ENCODE data around the gene PRR16.

DNA sequence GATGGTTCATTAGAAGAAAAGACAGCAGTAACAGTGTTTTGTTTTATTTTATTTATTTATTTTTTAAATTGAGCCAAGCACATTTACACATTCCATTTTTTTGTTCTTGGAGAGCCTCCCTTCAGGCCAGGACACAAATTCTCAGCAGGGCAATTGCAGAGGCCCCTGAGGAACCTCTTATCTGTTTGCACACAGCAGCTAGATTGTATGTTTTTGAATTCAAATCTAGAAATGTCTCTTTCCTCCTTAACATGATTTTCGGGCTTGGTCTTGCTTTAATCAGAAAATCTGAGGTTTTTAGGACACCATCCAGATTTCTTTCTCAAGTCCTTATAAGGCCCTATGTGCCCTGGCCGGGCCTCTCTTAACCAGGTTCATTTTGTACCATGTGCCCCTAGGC lies 76.0 kb downstream of the PRR16 start:
- no peak for TF ChIP-seq BHLHE40 (IDR thresholded peaks at IDR 0.05; ENCODE audit: borderline replicate concordance)
- no peak for TF ChIP-seq FOXA1 (IDR thresholded peaks at IDR 0.05)
- no peak for TF ChIP-seq L3MBTL2 (conservative IDR thresholded peaks at IDR 0.05)
- no peak for TF ChIP-seq ZNF384 (IDR thresholded peaks at IDR 0.05)
- TF ChIP-seq NFRKB (IDR thresholded peaks at IDR 0.05), result no peak
- no peak for TF ChIP-seq FOXK2 (IDR thresholded peaks at IDR 0.05)
- TF ChIP-seq FOXM1 (IDR thresholded peaks at IDR 0.05; ENCODE audit: borderline replicate concordance), result no peak
- TF ChIP-seq SUZ12 (IDR thresholded peaks at IDR 0.05), result no peak

All from HEK293T (cell line).